Fibroblast of skin of scalp (primary cell): ENCODE measurements around the gene ITPR3.
A peak's percentile ranks its signal among the peaks of the same experiment; 100 is the strongest.

Source experiments
- DNase-seq: peaks from one replicate; pipeline ENCODE4 v3.0.0-alpha.2; 2013

ITPR3 gene

DNA sequence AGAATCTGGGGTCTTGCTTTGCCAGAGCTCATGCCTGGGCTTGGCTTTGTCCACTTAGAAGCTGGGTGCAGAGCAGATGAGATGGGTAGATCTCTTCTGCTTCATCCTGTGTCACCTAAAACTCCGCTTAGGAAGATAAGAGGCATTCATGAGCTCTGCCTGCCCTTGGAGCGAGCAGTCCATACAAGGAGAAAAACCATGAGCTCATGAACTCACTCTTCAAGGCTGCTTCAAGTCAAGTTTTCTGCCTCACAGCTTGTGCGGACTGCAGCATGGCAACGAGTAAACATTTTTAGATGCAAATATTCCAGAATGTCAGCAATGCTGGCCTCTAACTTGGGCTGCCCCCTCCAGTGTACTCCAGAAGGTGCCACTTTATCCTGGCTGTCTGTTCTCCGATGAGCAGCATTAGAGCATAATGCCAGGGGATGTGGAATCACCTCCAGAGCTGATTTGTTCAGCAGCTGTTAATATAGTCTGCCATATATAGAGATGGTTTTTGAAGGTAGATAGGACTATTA, 101.0 kb downstream of the ITPR3 start:
- no peak for DNase-seq

DNA sequence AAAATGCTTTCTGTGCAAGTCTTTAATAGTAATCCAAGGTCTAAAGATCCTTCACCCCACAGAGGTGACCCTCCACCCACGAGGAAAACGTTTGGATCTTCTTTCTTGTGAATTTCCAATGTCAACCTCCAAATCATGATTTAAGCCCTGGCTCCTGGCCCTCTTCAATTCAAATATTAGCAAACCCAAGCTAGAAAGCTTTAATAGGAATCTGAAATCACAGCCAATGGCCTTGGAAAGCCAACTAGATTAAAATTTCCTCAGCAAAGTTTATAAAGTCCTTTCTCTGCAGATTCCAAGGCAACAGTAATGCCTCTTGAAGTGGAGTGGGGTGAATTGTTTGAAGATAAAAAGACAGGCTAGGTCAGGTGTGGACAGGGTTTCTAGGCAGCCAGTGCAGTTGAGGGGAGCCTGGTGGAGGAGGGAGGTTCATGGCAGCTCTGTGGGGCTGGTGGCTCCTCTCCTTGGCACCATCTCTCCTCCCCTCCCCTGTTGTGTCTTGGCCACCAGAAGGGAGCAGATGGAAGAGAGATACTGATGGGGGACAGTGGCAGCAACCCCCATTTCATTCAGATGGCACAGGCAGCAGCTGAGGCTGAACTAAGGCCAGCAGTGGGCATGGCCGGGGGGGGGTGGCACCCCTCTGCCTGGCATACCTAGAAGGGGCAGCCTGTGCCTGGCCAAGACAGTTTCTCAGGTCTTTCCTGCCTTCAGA, 102.4 kb downstream of the ITPR3 start:
- no peak for DNase-seq

GRCh38 chr6:33724102-33725023, 103.2 kb downstream of the ITPR3 start:
- no peak for DNase-seq

- no peak for DNase-seq
Observed at GRCh38 chr6:33725222-33725621, 104.1 kb downstream of the ITPR3 start.

DNA sequence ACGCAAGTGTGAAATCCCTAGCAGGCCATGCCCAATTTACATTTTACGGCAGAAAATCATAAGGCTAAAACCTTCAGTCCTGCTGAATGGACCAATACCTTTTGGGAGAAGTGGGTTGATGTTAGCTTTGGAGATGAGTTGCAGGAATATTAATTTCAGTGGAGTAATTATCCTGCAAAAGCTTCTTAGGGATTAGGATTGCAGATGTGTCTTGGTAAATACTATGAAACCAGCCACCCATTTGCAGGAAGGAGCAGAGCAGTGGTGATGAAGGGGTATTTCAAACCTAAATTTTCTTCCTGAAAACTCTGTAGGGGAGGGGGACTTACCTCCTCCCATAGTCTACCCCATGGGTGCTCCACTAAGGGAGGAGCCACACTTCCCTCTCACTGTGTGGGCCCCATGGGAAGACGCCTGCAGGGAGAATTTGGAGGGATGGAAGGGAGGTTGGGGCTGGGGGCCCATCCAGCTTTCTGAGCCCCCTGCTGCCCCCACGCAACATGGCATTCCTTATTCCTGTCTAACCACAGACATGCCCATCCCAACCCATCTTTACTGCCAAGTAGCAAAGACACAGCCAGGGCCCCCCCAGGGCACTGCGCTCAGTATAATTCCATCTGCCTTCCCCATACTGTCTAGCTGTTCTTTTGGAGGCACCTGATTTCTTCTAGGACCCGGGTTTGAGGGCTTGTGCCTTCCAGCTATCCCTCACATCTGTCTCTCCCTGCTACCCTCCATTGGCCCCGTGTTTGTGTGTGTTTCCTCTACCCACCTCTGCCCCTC, 105.0 kb downstream of the ITPR3 start:
- no peak for DNase-seq

DNA sequence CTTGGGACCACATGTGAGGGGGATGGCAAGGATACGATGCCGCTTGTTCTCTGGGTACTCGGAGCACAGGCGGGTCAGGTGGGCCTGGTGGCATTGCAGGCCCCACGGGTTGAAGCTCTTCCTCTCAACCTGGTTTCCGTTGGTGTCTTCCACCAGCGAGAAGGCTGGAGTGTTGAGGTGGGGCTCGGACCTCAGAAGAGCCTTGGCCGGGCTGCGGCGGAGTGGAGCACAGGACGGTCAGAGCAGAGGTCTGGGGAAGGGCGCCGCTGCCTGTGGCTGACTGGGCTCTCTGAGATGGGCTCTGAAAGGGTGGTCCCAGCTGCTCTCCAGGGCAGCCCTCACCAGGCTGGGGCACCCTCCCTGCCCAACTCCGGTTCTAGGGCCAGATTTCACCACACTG, 105.6 kb downstream of the ITPR3 start:
- no peak for DNase-seq

GRCh38 chr6:33727126-33727525, 106.0 kb downstream of the ITPR3 start:
- DNase-seq, result no peak

DNA sequence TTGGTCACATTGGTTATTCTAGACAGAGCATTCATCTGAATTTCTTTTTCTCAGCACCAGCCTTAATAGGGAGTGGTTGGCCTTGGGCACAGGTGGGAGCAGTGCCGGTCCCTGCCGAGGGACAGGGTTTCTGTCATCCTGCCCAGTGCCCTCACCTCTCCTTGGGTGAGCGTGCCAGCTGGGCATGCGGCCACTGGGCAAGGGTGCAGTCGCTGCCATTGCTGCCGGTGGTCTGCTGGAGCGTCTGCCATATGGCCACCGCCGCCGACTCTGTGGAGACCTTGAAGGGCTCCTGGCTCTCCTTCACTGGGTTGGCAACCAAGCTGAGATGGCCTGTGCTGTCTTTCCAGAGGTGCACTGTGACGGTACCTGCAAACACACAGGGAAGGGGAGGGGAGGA, 106.8 kb downstream of the ITPR3 start:
- DNase-seq, result no peak

DNA sequence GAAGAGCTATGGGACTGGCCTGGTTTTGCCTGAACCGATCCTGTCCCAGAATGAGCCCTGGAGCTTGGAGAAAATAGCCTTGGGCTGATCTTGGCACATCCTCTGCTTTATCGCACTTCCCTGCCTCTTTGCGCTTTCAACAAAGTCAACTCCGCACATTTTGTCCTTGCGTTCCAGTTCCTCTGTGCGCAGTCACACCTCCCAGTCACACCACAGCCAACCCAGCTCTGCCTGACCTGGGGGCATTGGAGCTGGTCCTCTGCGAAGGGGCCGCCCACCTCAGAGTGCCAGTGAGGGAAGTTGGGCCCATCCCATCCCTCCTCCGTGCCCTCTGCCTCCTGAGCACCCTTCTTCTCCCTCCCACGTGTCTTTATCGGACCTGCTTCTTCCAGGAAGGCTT, 107.3 kb downstream of the ITPR3 start:
- no peak for DNase-seq

- no peak for DNase-seq
Observed at GRCh38 chr6:33729059-33729458, 107.9 kb downstream of the ITPR3 start.

DNA sequence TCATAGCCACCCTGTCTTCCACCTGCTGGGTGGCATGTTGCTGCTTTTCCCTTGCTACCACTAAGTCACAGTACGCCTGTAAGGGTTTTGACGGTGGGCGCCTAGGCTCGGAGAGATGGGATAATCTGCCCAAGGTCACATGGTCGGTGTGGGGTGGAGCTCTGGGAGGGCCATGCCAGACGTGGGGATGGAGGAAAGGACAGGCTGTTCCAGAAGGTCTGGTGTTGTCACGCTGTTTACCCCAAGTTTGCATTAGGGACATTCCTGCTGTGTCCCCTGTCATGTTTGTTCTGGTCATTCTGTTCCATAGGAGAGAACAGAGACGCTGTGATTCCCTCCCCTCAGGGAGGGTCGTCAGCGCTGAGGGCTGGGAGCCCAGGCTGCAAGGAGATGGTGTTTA, 109.5 kb downstream of the ITPR3 start:
- DNase-seq, result no peak

- no peak for DNase-seq
Observed at GRCh38 chr6:33731035-33731434, 109.9 kb downstream of the ITPR3 start.

- DNase-seq, result no peak
Observed at GRCh38 chr6:33731751-33732282, 110.7 kb downstream of the ITPR3 start.

- DNase-seq, result no peak
Observed at GRCh38 chr6:33732385-33732784, 111.3 kb downstream of the ITPR3 start.

DNA sequence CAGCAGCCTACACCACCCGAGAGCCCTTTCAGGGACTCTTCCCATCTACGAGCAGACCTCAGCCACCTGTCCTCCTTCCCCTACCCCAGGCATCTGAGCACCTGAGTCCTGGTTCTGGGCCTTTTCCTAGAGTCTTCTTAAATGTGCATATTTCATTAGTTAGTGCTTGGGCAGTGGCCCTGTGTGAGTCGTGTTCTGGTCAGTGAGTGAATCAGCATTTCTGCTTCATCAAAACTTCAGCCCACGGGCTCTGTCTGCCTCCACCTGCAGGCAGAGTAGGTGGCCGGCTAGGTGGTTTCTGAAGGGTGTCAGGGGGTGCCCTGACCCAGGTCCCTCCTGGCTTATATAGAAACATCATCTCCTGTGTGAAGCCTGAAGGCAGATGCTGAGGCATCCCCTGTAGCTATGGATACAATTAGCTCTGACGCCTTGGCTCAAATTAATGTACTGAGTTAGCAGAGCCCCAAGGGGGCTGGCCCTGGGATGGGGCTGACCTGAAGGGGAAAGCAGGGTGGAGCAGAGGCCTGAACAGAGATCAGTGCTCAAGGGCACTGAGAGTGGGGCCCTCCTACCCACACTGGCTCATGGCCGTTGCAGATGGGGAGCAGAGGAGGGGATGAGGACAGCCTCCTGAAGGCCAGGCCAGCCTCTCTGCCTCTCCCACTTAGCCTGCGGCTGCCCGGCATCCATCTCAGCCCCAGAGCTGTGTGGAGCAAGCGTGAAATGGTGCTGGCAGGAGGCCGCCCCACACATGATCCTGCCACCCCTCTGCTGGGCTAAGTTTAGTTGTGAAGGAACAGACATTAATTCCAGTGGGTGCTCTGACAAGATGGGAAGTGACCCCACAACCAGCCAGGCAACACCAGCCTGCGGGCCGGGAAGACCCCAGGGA, 111.9 kb downstream of the ITPR3 start:
- DNase-seq, result peak; percentile 15

DNA sequence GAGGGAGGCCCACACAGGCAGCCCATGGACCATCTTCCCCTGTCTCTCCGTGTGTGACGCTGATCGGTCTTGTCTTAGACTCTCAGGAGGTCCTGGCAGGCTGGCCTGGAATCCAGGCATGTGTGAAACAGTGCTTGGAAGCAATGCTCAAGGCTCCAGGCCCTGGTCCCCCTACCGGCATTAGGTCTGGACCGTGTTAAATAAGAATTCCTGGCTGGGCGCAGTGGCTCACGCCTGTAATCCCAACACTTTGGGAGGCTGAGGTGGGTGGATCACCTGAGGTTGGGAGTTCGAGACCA, 112.5 kb downstream of the ITPR3 start:
- no peak for DNase-seq

GRCh38 chr6:33735216-33735615, 114.1 kb downstream of the ITPR3 start:
- no peak for DNase-seq

- DNase-seq, result no peak
Observed at GRCh38 chr6:33737267-33738026, 116.3 kb downstream of the ITPR3 start.

GRCh38 chr6:33738153-33738552, 117.0 kb downstream of the ITPR3 start:
- no peak for DNase-seq

GRCh38 chr6:33738879-33739278, 117.8 kb downstream of the ITPR3 start:
- no peak for DNase-seq

GRCh38 chr6:33739571-33739970, 118.4 kb downstream of the ITPR3 start:
- no peak for DNase-seq
